Muscle layer of colon (tissue), 2 donors: Measurements from ENCODE around the gene RYR3.

Source experiments
- H3K27ac ChIP-seq: one replicate; pipeline ENCODE4 v1.7.0; 2013; ENCODE audit warnings: low read depth, mild to moderate bottlenecking, low read length, moderate library complexity
- H3K27me3 ChIP-seq, 2 donors: one replicate each; pipeline ENCODE4 v1.7.0; 2013; ENCODE audit warnings: low read length in 2 of 2, mild to moderate bottlenecking in 2 of 2; ENCODE audit not compliant: insufficient read depth in 2 of 2, control insufficient read depth in 1 of 2
- H3K36me3 ChIP-seq: one replicate; pipeline ENCODE4 v1.7.0; 2013; ENCODE audit warnings: mild to moderate bottlenecking, low read length; ENCODE audit not compliant: insufficient read depth
- H3K4me1 ChIP-seq: one replicate; pipeline ENCODE4 v1.7.0; 2013; ENCODE audit warnings: mild to moderate bottlenecking, low read length; ENCODE audit not compliant: insufficient read depth
- H3K4me3 ChIP-seq, 2 donors: one replicate each; pipeline ENCODE4 v1.7.0; 2013; ENCODE audit warnings: low read length in 2 of 2, low read depth in 1 of 2, mild to moderate bottlenecking in 1 of 2, moderate library complexity in 1 of 2
- H3K9ac ChIP-seq: one replicate; pipeline ENCODE4 v1.7.0; 2013; ENCODE audit warnings: low read length
- H3K9me3 ChIP-seq: one replicate; pipeline ENCODE4 v1.7.0; 2013; ENCODE audit warnings: mild to moderate bottlenecking, low read length
- donor health status: abdominal sarcoma.
- donor health status: Adenocarcinoma of cecum.

The RYR3 gene

GRCh38 chr15:33453761-33454160 lies 143.0 kb downstream of the RYR3 start:
- Histone ChIP-seq H3K9me3 (no peaks in the 10 kb centered on the region), H3K9ac (no peak overlapping the region), H3K4me1 (no peaks in the 10 kb centered on the region), H3K27ac (no peak overlapping the region), H3K4me3 (no peak overlapping the region), H3K27me3 (no peaks in the 10 kb centered on the region), H3K36me3 (no peaks in the 10 kb centered on the region)

DNA sequence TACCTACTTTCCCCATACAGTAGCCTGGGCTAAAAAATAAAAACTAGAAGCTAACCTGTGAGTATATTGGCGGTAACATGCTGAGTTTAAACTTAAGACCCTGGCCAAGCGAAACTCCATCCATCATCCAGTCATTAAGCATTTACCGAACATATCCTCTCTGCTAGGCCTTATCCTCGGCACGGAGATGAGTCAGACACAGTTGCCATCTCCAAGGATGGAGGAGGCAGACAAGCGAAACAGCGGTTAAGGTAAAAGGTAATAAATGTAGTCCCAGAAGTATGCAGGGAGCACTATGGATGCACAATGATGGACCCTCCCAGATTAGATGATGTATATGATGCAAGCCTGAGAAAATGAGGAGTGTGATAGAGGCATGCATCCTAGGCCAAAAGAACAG lies 143.6 kb downstream of the RYR3 start:
- Histone ChIP-seq H3K27me3 (no peaks in the 10 kb centered on the region), H3K4me1 (no peaks in the 10 kb centered on the region), H3K27ac (no peak overlapping the region), H3K36me3 (no peaks in the 10 kb centered on the region), H3K9ac (no peak overlapping the region), H3K9me3 (no peaks in the 10 kb centered on the region), H3K4me3 (no peak overlapping the region)

- Histone ChIP-seq H3K27ac (no peak overlapping the region), H3K36me3 (no peaks in the 10 kb centered on the region), H3K4me3 (no peak overlapping the region), H3K4me1 (no peaks in the 10 kb centered on the region), H3K9ac (no peak overlapping the region), H3K27me3 (no peaks in the 10 kb centered on the region), H3K9me3 (no peaks in the 10 kb centered on the region)
Measured at GRCh38 chr15:33454996-33455395, 144.2 kb downstream of the RYR3 start.

GRCh38 chr15:33458421-33458820 lies 147.7 kb downstream of the RYR3 start:
- H3K36me3 ChIP-seq = no peaks in the 10 kb centered on the region
- H3K9ac ChIP-seq = no peak overlapping the region
- H3K27me3 ChIP-seq = no peaks in the 10 kb centered on the region
- no peak overlapping the region for H3K27ac ChIP-seq
- no peaks in the 10 kb centered on the region for H3K9me3 ChIP-seq
- no peak overlapping the region for H3K4me3 ChIP-seq
- H3K4me1 ChIP-seq = no peaks in the 10 kb centered on the region

GRCh38 chr15:33460166-33460805 lies 149.5 kb downstream of the RYR3 start:
- H3K4me1 ChIP-seq = no peaks in the 10 kb centered on the region
- H3K36me3 ChIP-seq = no peaks in the 10 kb centered on the region
- H3K27ac ChIP-seq = no peak overlapping the region
- no peak overlapping the region for H3K4me3 ChIP-seq
- no peak overlapping the region for H3K9ac ChIP-seq
- no peaks in the 10 kb centered on the region for H3K27me3 ChIP-seq
- no peaks in the 10 kb centered on the region for H3K9me3 ChIP-seq

- Histone ChIP-seq H3K9me3 (no peaks in the 10 kb centered on the region), H3K27ac (no peak overlapping the region), H3K27me3 (no peaks in the 10 kb centered on the region), H3K36me3 (no peaks in the 10 kb centered on the region), H3K9ac (no peak overlapping the region), H3K4me3 (no peak overlapping the region), H3K4me1 (no peaks in the 10 kb centered on the region)
Measured at GRCh38 chr15:33461671-33462070, 150.9 kb downstream of the RYR3 start.

DNA sequence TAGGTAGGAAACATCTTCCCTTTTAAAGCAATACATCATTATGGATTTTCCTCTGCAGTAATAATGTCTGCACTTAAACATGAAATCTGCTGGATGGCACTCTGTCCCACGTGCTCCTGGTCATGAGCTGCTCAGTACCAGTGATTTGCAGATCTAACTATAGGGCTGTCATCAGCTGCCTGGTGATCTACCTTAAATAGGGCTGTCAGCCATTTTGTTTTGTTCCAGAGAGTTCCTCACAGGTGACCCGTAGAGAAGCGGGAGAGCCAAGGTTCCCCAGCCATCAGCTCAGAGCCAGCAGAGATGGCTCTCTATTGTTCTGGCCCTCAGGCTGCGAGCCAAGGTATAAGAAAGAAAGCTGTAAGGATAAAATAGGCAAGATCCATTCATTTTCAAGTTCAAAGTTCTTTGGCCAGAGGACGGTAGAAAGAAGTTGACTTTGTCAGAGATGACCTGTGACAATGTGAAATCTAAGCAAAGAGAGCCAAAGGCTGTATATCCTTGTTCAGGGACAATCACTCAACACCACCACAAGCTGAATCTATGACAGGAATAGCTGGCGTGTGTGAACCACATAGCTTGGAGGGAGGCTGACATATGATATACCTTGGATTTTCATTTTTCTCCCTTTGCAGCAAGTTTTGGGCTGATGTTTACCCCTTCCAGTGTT lies 156.5 kb downstream of the RYR3 start:
- H3K4me1 ChIP-seq = no peaks in the 10 kb centered on the region
- no peak overlapping the region for H3K27ac ChIP-seq
- no peak overlapping the region for H3K9ac ChIP-seq
- no peak overlapping the region for H3K4me3 ChIP-seq
- no peaks in the 10 kb centered on the region for H3K36me3 ChIP-seq
- no peaks in the 10 kb centered on the region for H3K27me3 ChIP-seq
- no peaks in the 10 kb centered on the region for H3K9me3 ChIP-seq

DNA sequence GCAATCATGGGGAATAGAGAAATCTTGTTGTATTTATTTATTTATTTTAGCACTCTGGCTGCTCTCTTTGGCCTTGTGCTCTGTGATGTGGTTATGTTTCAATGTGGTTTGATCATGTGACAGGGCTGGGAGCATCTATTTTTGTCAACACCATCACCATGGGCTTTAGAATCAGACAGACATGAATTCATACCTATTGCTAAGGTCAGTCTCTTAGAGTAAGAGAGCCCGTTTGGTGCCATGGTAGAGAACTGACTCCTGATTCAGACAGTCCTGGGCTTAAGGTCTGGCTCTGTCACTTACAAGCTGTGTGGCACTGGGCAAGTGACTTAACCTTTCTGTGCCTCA lies 157.0 kb downstream of the RYR3 start:
- no peaks in the 10 kb centered on the region for H3K36me3 ChIP-seq
- H3K9ac ChIP-seq = no peak overlapping the region
- no peaks in the 10 kb centered on the region for H3K27me3 ChIP-seq
- H3K9me3 ChIP-seq = no peaks in the 10 kb centered on the region
- H3K4me3 ChIP-seq = no peak overlapping the region
- no peak overlapping the region for H3K27ac ChIP-seq
- no peaks in the 10 kb centered on the region for H3K4me1 ChIP-seq

DNA sequence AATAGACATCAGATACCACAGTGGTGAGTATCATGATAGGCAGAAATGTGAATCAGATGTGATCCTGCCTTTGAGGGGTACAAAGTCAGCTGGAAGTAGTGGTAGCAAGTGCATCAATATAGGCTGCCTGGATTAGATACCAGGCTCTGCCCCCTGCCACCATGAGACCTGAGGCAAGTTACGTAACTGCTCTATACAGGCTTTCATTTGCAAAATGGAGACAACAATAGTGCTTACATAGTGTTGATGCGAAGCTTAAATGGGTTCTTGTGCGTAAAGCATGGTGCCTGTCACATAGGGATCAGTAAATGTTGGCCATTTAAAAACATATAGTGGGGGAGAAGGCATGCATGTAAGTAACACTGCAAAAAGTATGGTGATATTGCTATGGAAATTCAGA lies 158.0 kb downstream of the RYR3 start:
- H3K4me3 ChIP-seq = no peak overlapping the region
- H3K9ac ChIP-seq = no peak overlapping the region

GRCh38 chr15:33473005-33473404 lies 162.2 kb downstream of the RYR3 start:
- Histone ChIP-seq H3K4me3 (no peak overlapping the region), H3K9ac (no peak overlapping the region), H3K36me3 (no peaks in the 10 kb centered on the region), H3K9me3 (no peaks in the 10 kb centered on the region), H3K27ac (no peak overlapping the region), H3K4me1 (no peaks in the 10 kb centered on the region), H3K27me3 (no peaks in the 10 kb centered on the region)

More for the DNA sequence above, 158.0 kb downstream of the RYR3 start:
- no peak overlapping the region for H3K27ac ChIP-seq
- H3K4me1 ChIP-seq = no peaks in the 10 kb centered on the region
- H3K36me3 ChIP-seq = no peaks in the 10 kb centered on the region
- no peaks in the 10 kb centered on the region for H3K27me3 ChIP-seq
- H3K9me3 ChIP-seq = no peaks in the 10 kb centered on the region

DNA sequence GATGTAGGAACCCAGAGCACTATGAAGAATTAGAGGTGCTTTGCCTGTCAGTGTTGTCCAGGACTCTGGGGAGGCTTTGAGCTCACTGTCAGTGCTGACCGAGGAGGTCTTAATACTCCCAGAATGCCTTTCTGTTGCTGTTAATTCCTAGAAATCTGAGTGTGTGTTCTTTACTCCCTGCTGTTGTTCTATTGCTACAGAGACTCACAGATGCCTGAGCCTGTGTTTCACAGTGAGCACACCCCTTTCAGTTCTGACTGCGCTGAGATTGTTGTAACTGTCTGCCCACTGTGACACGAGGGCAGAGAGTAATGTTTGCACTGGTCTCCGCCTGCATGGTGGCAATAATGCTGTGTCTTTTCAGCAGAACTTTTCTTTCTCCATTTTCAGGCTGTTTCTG lies 162.9 kb downstream of the RYR3 start:
- H3K9ac ChIP-seq = no peak overlapping the region

DNA sequence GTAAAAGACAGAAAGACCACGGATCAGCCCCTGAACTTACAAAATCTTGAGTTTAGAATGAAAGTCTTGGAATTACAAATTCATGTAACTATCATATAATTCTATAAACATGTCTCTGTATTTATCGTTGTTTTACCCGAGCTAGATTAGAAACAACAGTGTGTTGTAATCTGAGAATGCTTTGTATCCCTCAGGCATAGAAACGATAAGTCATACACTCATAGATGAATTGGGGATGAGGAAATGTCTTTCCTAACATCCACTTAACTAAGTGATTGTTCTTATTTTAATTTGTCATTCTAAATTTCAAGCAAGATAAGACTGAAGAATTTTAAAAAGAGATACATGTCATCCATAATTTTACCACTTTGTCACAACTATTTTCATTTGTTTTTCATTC lies 165.3 kb downstream of the RYR3 start:
- H3K4me1 ChIP-seq = no peaks in the 10 kb centered on the region
- no peak overlapping the region for H3K27ac ChIP-seq
- H3K4me3 ChIP-seq = no peak overlapping the region
- no peaks in the 10 kb centered on the region for H3K27me3 ChIP-seq
- no peaks in the 10 kb centered on the region for H3K9me3 ChIP-seq
- no peaks in the 10 kb centered on the region for H3K36me3 ChIP-seq
- no peak overlapping the region for H3K9ac ChIP-seq

More for the DNA sequence above, 162.9 kb downstream of the RYR3 start:
- Histone ChIP-seq H3K4me3 (no peak overlapping the region), H3K36me3 (no peaks in the 10 kb centered on the region), H3K4me1 (no peaks in the 10 kb centered on the region), H3K27ac (no peak overlapping the region), H3K27me3 (no peaks in the 10 kb centered on the region), H3K9me3 (no peaks in the 10 kb centered on the region)
